ENCODE measurements around the gene VSTM2L.

VSTM2L gene

DNA sequence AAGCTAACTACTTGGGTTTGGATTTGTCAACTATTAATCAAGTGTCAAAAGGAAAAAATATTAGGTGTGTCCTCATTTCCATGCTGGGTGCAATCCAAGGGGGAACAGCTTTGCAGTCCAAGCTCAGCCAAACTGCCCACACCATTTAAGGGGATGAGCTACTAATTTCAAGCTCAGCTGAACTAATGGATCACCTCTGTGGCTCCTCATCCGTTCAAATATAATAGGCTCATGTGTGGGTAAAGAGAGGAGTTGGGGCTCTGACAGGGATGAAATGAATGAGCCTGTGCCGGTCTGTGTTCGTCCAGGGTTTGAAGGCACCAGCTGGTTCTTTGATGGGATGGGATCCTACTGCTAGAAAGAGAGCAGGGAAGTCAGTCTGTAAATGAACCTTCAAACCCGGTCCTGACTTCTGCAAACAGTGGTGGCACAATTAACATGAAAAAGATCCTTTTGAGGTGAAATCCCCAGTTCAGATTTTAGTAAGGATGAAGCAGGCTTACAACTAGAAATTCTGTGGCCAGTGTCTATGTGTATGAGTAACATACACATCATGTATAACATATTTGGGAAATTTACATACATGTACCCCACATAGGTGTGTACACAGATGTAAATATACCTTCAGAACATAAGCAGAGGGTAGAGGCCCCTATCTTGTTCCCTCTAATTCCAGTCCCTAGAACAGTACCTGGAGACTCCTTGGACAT is 88.4 kb downstream of the VSTM2L start:
- DNase-seq = no peak

- DNase-seq = no peak
Observed at GRCh38 chr20:37991908-37992307, 89.0 kb downstream of the VSTM2L start.

GRCh38 chr20:37992802-37993409 is 90.0 kb downstream of the VSTM2L start:
- peak; percentile 56 for DNase-seq

DNA sequence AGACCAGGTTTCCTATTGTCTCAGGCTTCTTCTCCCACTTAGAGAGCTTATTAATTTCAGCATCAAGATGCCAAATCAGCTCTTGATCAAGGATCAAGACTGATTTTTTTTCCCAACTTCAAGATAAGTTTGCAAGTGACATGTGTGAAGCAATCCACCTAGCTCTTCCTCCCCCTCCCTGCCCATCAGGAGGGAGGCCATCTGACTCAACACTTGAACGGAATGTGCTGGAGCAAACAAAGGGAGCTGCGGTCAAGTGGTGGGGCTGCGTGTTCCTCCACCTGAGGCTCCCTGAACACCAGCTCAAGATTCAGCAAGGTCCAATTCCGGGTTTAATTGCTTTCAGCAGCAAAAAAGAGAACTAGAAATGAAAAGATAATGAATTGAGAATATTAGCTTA is 91.6 kb downstream of the VSTM2L start:
- no peak for DNase-seq

Data from retina (tissue), 1 donor.